Measurements from ENCODE around the gene C13orf46. TPM values are rescaled to one million over a fixed set of nuclear protein-coding genes. Genes with fewer than 3 reads are reported as not detected.

C13orf46 gene
- total RNA-seq, 1 experiment from 2014 or later = 1.4 TPM

GRCh38 chr13:113999618-113999910, 25.7 kb upstream of the C13orf46 start:
- no peaks in the 10 kb centered on the region for H3K27me3 Mint-ChIP-seq (ENCODE audit: insufficient read depth, unreplicated experiment)
- ChIA-PET CTCF (no interaction called here), POLR2A (interaction anchor here (0.6 to 1.5 kb wide), 2 partner anchors 16 to 37 kb away, joined by 3 read pairs; no protein-coding TSS in a partner anchor)
- no TSS peak for BruUV-seq (replicated peaks)
- no peaks in the 10 kb centered on the region for H3K9me3 Mint-ChIP-seq (ENCODE audit: unreplicated experiment)
- TF ChIP-seq, protein P1, sequence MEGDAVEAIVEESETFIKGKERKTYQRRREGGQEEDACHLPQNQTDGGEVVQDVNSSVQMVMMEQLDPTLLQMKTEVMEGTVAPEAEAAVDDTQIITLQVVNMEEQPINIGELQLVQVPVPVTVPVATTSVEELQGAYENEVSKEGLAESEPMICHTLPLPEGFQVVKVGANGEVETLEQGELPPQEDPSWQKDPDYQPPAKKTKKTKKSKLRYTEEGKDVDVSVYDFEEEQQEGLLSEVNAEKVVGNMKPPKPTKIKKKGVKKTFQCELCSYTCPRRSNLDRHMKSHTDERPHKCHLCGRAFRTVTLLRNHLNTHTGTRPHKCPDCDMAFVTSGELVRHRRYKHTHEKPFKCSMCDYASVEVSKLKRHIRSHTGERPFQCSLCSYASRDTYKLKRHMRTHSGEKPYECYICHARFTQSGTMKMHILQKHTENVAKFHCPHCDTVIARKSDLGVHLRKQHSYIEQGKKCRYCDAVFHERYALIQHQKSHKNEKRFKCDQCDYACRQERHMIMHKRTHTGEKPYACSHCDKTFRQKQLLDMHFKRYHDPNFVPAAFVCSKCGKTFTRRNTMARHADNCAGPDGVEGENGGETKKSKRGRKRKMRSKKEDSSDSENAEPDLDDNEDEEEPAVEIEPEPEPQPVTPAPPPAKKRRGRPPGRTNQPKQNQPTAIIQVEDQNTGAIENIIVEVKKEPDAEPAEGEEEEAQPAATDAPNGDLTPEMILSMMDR (IDR thresholded peaks at IDR 0.05; ENCODE audit: unreplicated experiment) = no peak
- intact Hi-C loops (cut with micrococcal nuclease) = no loop called here
- DNase-seq (ENCODE audit: unreplicated experiment) = no peak
- no peak overlapping the region for H3K27ac Mint-ChIP-seq (ENCODE audit: low read depth, unreplicated experiment)
- H3K36me3 Mint-ChIP-seq (ENCODE audit: insufficient read depth, unreplicated experiment) = peaks cover 17% of the 10 kb centered on the region
- H3K4me3 Mint-ChIP-seq (ENCODE audit: unreplicated experiment) = no peak overlapping the region
- peaks cover under 1% of the 10 kb centered on the region for H3K4me1 Mint-ChIP-seq (ENCODE audit: insufficient read depth, unreplicated experiment)

- no peak for DNase-seq (ENCODE audit: unreplicated experiment)
- H3K36me3 Mint-ChIP-seq (ENCODE audit: insufficient read depth, unreplicated experiment) = peaks cover 22% of the 10 kb centered on the region
- intact Hi-C loops (cut with micrococcal nuclease) = no loop called here
- H3K27ac Mint-ChIP-seq (ENCODE audit: low read depth, unreplicated experiment) = no peak overlapping the region
- no peaks in the 10 kb centered on the region for H3K4me1 Mint-ChIP-seq (ENCODE audit: insufficient read depth, unreplicated experiment)
- no peaks in the 10 kb centered on the region for H3K27me3 Mint-ChIP-seq (ENCODE audit: insufficient read depth, unreplicated experiment)
- TF ChIP-seq, protein P1 (IDR thresholded peaks at IDR 0.05; ENCODE audit: unreplicated experiment) = no peak
- CTCF ChIA-PET = no interaction called here
- H3K4me3 Mint-ChIP-seq (ENCODE audit: unreplicated experiment) = no peak overlapping the region
- POLR2A ChIA-PET = interaction anchor here (0.6 to 1.5 kb wide), 2 partner anchors 17 to 38 kb away, joined by 3 read pairs; no protein-coding TSS in a partner anchor
- H3K9me3 Mint-ChIP-seq (ENCODE audit: unreplicated experiment) = no peaks in the 10 kb centered on the region
- BruUV-seq (replicated peaks) = no TSS peak
These were observed 25.1 kb upstream of the C13orf46 start for GRCh38 chr13:113998781-113999617.

- CTCF ChIA-PET = interaction anchor here (0.6 kb wide), 1 partner anchor 51 kb away, joined by 3 read pairs; no protein-coding TSS in a partner anchor
- intact Hi-C loops (cut with micrococcal nuclease) = no loop called here
- no peak overlapping the region for H3K27ac Mint-ChIP-seq (ENCODE audit: low read depth, unreplicated experiment)
These were observed 24.2 kb upstream of the C13orf46 start for GRCh38 chr13:113997845-113998751.

More at GRCh38 chr13:113997845-113998751, 24.2 kb upstream of the C13orf46 start:
- BruUV-seq (replicated peaks) = no TSS peak
- peak; percentile 60 for DNase-seq (ENCODE audit: unreplicated experiment)
- H3K4me3 Mint-ChIP-seq (ENCODE audit: unreplicated experiment) = no peak overlapping the region
- no peaks in the 10 kb centered on the region for H3K4me1 Mint-ChIP-seq (ENCODE audit: insufficient read depth, unreplicated experiment)
- no peaks in the 10 kb centered on the region for H3K9me3 Mint-ChIP-seq (ENCODE audit: unreplicated experiment)
- TF ChIP-seq, protein P1 (IDR thresholded peaks at IDR 0.05; ENCODE audit: unreplicated experiment) = no peak
- H3K36me3 Mint-ChIP-seq (ENCODE audit: insufficient read depth, unreplicated experiment) = peaks cover 23% of the 10 kb centered on the region
- POLR2A ChIA-PET = no interaction called here
- no peaks in the 10 kb centered on the region for H3K27me3 Mint-ChIP-seq (ENCODE audit: insufficient read depth, unreplicated experiment)
